Stimulated activated memory B cell treated with anti-CD40 and anti-IgM and Interleukin-4, amounts not matched to agents 10 μg/mL and 1 μg/mL and 100 μg/mL, for 72 hours (primary cell): ENCODE data around the gene VPREB3.

Source experiments
- ATAC-seq: fragments of 150-1000 bp; cut with Tn5 transposase; 2 replicates; pipeline ENCODE4 v1.10.0; 2021
- H3K27ac Mint-ChIP-seq: one replicate; pipeline ENCODE4 v1.8.0; 2022; ENCODE audit warnings: mild to moderate bottlenecking, mixed read lengths
- H3K27me3 Mint-ChIP-seq: one replicate; pipeline ENCODE4 v1.8.0; 2022; ENCODE audit warnings: mixed read lengths
- H3K36me3 Mint-ChIP-seq: one replicate; pipeline ENCODE4 v1.8.0; 2022; ENCODE audit warnings: mixed read lengths
- H3K4me1 Mint-ChIP-seq: one replicate; pipeline ENCODE4 v1.8.0; 2022; ENCODE audit warnings: mixed read lengths
- H3K4me3 Mint-ChIP-seq: one replicate; pipeline ENCODE4 v1.8.0; 2022; ENCODE audit warnings: mild to moderate bottlenecking, moderate library complexity, mixed read lengths
- H3K9me3 Mint-ChIP-seq: one replicate; pipeline ENCODE4 v1.8.0; 2022; ENCODE audit warnings: mixed read lengths

Gene VPREB3

GRCh38 chr22:23775779-23776375 lies 21.7 kb upstream of the VPREB3 start:
- Mint-ChIP-seq H3K27ac (peak overlapping the region; percentile 7), H3K4me3 (no peak overlapping the region), H3K9me3 (no peaks in the 10 kb centered on the region), H3K4me1 (peaks cover 41% of the 10 kb centered on the region), H3K36me3 (no peaks in the 10 kb centered on the region), H3K27me3 (no peaks in the 10 kb centered on the region)
- no peak for ATAC-seq

GRCh38 chr22:23774922-23775436 lies 20.8 kb upstream of the VPREB3 start:
- peaks cover 49% of the 10 kb centered on the region for H3K4me1 Mint-ChIP-seq
- no peak for ATAC-seq
- peak overlapping the region; percentile 7 for H3K27ac Mint-ChIP-seq
- H3K27me3 Mint-ChIP-seq, result no peaks in the 10 kb centered on the region
- no peaks in the 10 kb centered on the region for H3K36me3 Mint-ChIP-seq
- H3K4me3 Mint-ChIP-seq, result no peak overlapping the region
- H3K9me3 Mint-ChIP-seq, result no peaks in the 10 kb centered on the region

GRCh38 chr22:23774114-23774921 lies 20.1 kb upstream of the VPREB3 start:
- Mint-ChIP-seq H3K9me3 (no peaks in the 10 kb centered on the region), H3K27me3 (no peaks in the 10 kb centered on the region), H3K4me1 (peaks cover 51% of the 10 kb centered on the region), H3K27ac (peak overlapping the region; percentile 7), H3K4me3 (no peak overlapping the region), H3K36me3 (no peaks in the 10 kb centered on the region)
- ATAC-seq, result no peak

GRCh38 chr22:23773483-23774113 lies 19.4 kb upstream of the VPREB3 start:
- no peak for ATAC-seq
- H3K27ac Mint-ChIP-seq, result peak overlapping the region; percentile 75
- H3K9me3 Mint-ChIP-seq, result no peaks in the 10 kb centered on the region
- peaks cover 58% of the 10 kb centered on the region for H3K4me1 Mint-ChIP-seq
- H3K4me3 Mint-ChIP-seq, result peak overlapping the region; percentile 74
- H3K27me3 Mint-ChIP-seq, result no peaks in the 10 kb centered on the region
- no peaks in the 10 kb centered on the region for H3K36me3 Mint-ChIP-seq

- H3K27me3 Mint-ChIP-seq, result no peaks in the 10 kb centered on the region
- H3K9me3 Mint-ChIP-seq, result no peaks in the 10 kb centered on the region
- H3K4me3 Mint-ChIP-seq, result peak within 1 kb of the TSS; percentile 74
- H3K36me3 Mint-ChIP-seq, result no peaks in the 10 kb centered on the region
- peak; percentile 78 for ATAC-seq
- H3K27ac Mint-ChIP-seq, result peak within 1 kb of the TSS; percentile 75
- H3K4me1 Mint-ChIP-seq, result peaks cover 65% of the 10 kb centered on the region
Measured at GRCh38 chr22:23772649-23773473, 18.6 kb upstream of the VPREB3 start, which contains the start of gene MMP11. Gene MMP11 (plus strand): TSS chr22:23772849. CDS start chr22:23772871, 22 bp downstream.

GRCh38 chr22:23772315-23772648 lies 18.1 kb upstream of the VPREB3 start:
- Mint-ChIP-seq H3K27me3 (no peaks in the 10 kb centered on the region), H3K4me1 (peaks cover 67% of the 10 kb centered on the region), H3K9me3 (no peaks in the 10 kb centered on the region), H3K36me3 (no peaks in the 10 kb centered on the region), H3K27ac (peak overlapping the region; percentile 75), H3K4me3 (peak overlapping the region; percentile 72)
- no peak for ATAC-seq

- Mint-ChIP-seq H3K4me1 (peaks cover 87% of the 10 kb centered on the region), H3K27me3 (no peaks in the 10 kb centered on the region), H3K36me3 (peaks cover 5% of the 10 kb centered on the region), H3K27ac (peak overlapping the region; percentile 94), H3K4me3 (peak overlapping the region; percentile 94), H3K9me3 (no peaks in the 10 kb centered on the region)
- ATAC-seq, result no peak
Measured at GRCh38 chr22:23769321-23769965, 15.2 kb upstream of the VPREB3 start.

- peak within 1 kb of the TSS; percentile 94 for H3K27ac Mint-ChIP-seq
- no peaks in the 10 kb centered on the region for H3K9me3 Mint-ChIP-seq
- H3K27me3 Mint-ChIP-seq, result no peaks in the 10 kb centered on the region
- ATAC-seq, result peak; percentile 79
- peak within 1 kb of the TSS; percentile 94 for H3K4me3 Mint-ChIP-seq
- H3K4me1 Mint-ChIP-seq, result peaks cover 90% of the 10 kb centered on the region
- H3K36me3 Mint-ChIP-seq, result peaks cover 5% of the 10 kb centered on the region
Measured at GRCh38 chr22:23767673-23768548, 13.7 kb upstream of the VPREB3 start, which contains the start of gene CHCHD10. Gene CHCHD10 (minus strand): TSS chr22:23767972. CDS start chr22:23767874, 98 bp downstream.

GRCh38 chr22:23767303-23767672 lies 13.1 kb upstream of the VPREB3 start:
- H3K4me1 Mint-ChIP-seq, result peaks cover 89% of the 10 kb centered on the region
- no peaks in the 10 kb centered on the region for H3K27me3 Mint-ChIP-seq

GRCh38 chr22:23764899-23765881 lies 11.0 kb upstream of the VPREB3 start:
- H3K9me3 Mint-ChIP-seq, result no peaks in the 10 kb centered on the region
- no peak for ATAC-seq
- no peak overlapping the region for H3K27ac Mint-ChIP-seq
- H3K36me3 Mint-ChIP-seq, result peaks cover 5% of the 10 kb centered on the region
- H3K4me3 Mint-ChIP-seq, result peak overlapping the region; percentile 38
- H3K4me1 Mint-ChIP-seq, result peaks cover 68% of the 10 kb centered on the region
- no peaks in the 10 kb centered on the region for H3K27me3 Mint-ChIP-seq

More at GRCh38 chr22:23767303-23767672, 13.1 kb upstream of the VPREB3 start:
- no peak for ATAC-seq
- H3K36me3 Mint-ChIP-seq, result peaks cover 5% of the 10 kb centered on the region
- no peaks in the 10 kb centered on the region for H3K9me3 Mint-ChIP-seq
- H3K27ac Mint-ChIP-seq, result peak overlapping the region; percentile 94
- H3K4me3 Mint-ChIP-seq, result peak overlapping the region; percentile 94

GRCh38 chr22:23763954-23764353 lies 9.7 kb upstream of the VPREB3 start:
- peaks cover 57% of the 10 kb centered on the region for H3K4me1 Mint-ChIP-seq
- H3K27ac Mint-ChIP-seq, result peak overlapping the region; percentile 45
- no peaks in the 10 kb centered on the region for H3K9me3 Mint-ChIP-seq
- peaks cover 5% of the 10 kb centered on the region for H3K36me3 Mint-ChIP-seq
- peak overlapping the region; percentile 57 for H3K4me3 Mint-ChIP-seq
- no peaks in the 10 kb centered on the region for H3K27me3 Mint-ChIP-seq
- ATAC-seq, result no peak

GRCh38 chr22:23763579-23763945 lies 9.3 kb upstream of the VPREB3 start:
- no peaks in the 10 kb centered on the region for H3K27me3 Mint-ChIP-seq
- peak overlapping the region; percentile 45 for H3K27ac Mint-ChIP-seq
- H3K9me3 Mint-ChIP-seq, result no peaks in the 10 kb centered on the region
- peaks cover 53% of the 10 kb centered on the region for H3K4me1 Mint-ChIP-seq
- no peak for ATAC-seq
- peak overlapping the region; percentile 57 for H3K4me3 Mint-ChIP-seq
- peaks cover 5% of the 10 kb centered on the region for H3K36me3 Mint-ChIP-seq
